Heart left ventricle (tissue), 13 donors: ENCODE results near the gene CCDC172.

Source experiments
- CTCF ChIP-seq, 12 donors: fragments of 200-600 bp; sonication (generic) in 4 of 12; IDR thresholded peaks; one replicate each; pipeline versions ENCODE4 v1.5.0 to v1.8.0; 2018 to 2022; ENCODE audit warnings: antibody characterized with exemption in 12 of 12, mild to moderate bottlenecking in 5 of 12
- POLR2A ChIP-seq, 2 donors: fragments of 450-650 bp; IDR thresholded peaks; one replicate each; pipeline ENCODE4 v1.6.1; 2017; ENCODE audit warnings: antibody characterized with exemption in 2 of 2, mild to moderate bottlenecking in 2 of 2, moderate library complexity in 2 of 2
- donor health status: ischemic (EF 13 %, LVEDD 7.1; RV severe dilation, severe dysfunction).
- donor health status: DM: no; HTN: yes; CAD: no.
- donor health status: DM: no; HTN: no; CAD: no.
- donor health status: ischemic (EF 25% LVEDD 6.9; RV normal size, moderate dysfunction).
- donor health status: ischemic (EF 25% LVEDD 5.7; RV mildly dilated, moderate dysfunction).
- donor health status: ischemic (EF 35%, LVEDD 5.7; RV mildly dilated, moderate dysfunction).
- donor health status: nonischemic (EF 11% LVEDD 7.7; RV severe dilation, severe dysfunction).
- donor health status: DM: yes; HTN: yes; CAD: no.
- donor health status: PGD.
- donor health status: ischemic (EF 29% LVEDD 5.4; RV normal size, mild dysfunction).
- donor health status: nonischemic (EF 23%, LVEDD 6.1; RV moderate dilation, normal function).

- TF ChIP-seq CTCF (IDR thresholded peaks at IDR 0.05) (no peak), POLR2A (IDR thresholded peaks at IDR 0.05) (no peak)
Observed at GRCh38 chr10:116311016-116311415, 13.2 kb upstream of the CCDC172 start.
